Renal cortex interstitium (tissue), 15 donors: Measurements from ENCODE around the gene GJD4. TPM values are rescaled to one million over a fixed set of nuclear protein-coding genes. Genes with fewer than 3 reads are reported as not detected.

Experiments used
- DNase-seq, 11 donors: peaks; one replicate each; pipeline ENCODE4 v3.0.0-alpha.2; 2013; ENCODE audit warnings: low read depth in 9 of 11, low spot score in 4 of 11; ENCODE audit errors: extremely low read depth in 1 of 11
- long read RNA-seq, 16 experiments: transcript quantifications; one replicate each; lab custom pipeline, GENCODE V29; 2026
- polyA plus RNA-seq, 3 donors: library from polyadenylated mRNA; unstranded; fragments of 120-200 nt; gene quantifications; one replicate each; pipeline ENCODE4 v1.2.1, GENCODE V29; 2013; ENCODE audit not compliant: insufficient read length in 3 of 3

The GJD4 gene, protein sequence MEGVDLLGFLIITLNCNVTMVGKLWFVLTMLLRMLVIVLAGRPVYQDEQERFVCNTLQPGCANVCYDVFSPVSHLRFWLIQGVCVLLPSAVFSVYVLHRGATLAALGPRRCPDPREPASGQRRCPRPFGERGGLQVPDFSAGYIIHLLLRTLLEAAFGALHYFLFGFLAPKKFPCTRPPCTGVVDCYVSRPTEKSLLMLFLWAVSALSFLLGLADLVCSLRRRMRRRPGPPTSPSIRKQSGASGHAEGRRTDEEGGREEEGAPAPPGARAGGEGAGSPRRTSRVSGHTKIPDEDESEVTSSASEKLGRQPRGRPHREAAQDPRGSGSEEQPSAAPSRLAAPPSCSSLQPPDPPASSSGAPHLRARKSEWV
- polyA plus RNA-seq = under 1 TPM; 0.14 to 0.26 (median 0.17) TPM
- long read RNA-seq, donor 1 = 0 reads
- long read RNA-seq, donor 2 = 0 reads
- long read RNA-seq, donor 3 = 0 reads
- long read RNA-seq, donor 4 = 0 reads
- long read RNA-seq, donor 5 = 0 reads
- long read RNA-seq, donor 6 = 0 reads
- long read RNA-seq, donor 7 = 0 reads
- long read RNA-seq, donor 8 = 0 reads
- long read RNA-seq, donor 9 = 0 reads
- long read RNA-seq, donor 10 = 0 reads
- long read RNA-seq, donor 11 = 0 reads
- long read RNA-seq, donor 12 = 0 reads
- long read RNA-seq, donor 13 = 0 reads
- long read RNA-seq, donor 14 = 0 reads
- long read RNA-seq, donor 15 = 0 reads
- long read RNA-seq, donor 16 = 0 reads

DNA sequence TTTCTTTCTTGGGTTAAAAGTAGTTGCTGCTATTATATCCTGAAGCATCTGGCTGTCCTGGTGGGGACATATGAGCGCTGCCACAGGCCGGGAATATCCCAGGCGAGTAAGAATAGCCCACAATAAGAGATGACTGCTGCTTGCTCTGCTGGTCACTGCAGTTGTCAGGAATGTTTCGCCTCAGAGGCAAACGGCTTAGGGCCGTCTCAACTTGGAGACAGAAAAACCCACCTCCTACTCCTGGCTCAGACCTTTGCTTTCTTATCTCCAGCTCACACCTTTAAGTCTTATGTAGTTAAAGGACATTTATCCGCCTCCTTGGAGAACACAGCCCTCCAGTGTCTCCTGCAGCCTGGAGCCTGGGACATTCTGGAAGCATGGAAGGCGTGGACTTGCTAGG is at the start of gene GJD4:
TSS of gene GJD4 (plus strand) at position 151 of the 400 bp plus-strand sequence. CDS start at position 378, 227 bp downstream.
- DNase-seq = no peak

DNA sequence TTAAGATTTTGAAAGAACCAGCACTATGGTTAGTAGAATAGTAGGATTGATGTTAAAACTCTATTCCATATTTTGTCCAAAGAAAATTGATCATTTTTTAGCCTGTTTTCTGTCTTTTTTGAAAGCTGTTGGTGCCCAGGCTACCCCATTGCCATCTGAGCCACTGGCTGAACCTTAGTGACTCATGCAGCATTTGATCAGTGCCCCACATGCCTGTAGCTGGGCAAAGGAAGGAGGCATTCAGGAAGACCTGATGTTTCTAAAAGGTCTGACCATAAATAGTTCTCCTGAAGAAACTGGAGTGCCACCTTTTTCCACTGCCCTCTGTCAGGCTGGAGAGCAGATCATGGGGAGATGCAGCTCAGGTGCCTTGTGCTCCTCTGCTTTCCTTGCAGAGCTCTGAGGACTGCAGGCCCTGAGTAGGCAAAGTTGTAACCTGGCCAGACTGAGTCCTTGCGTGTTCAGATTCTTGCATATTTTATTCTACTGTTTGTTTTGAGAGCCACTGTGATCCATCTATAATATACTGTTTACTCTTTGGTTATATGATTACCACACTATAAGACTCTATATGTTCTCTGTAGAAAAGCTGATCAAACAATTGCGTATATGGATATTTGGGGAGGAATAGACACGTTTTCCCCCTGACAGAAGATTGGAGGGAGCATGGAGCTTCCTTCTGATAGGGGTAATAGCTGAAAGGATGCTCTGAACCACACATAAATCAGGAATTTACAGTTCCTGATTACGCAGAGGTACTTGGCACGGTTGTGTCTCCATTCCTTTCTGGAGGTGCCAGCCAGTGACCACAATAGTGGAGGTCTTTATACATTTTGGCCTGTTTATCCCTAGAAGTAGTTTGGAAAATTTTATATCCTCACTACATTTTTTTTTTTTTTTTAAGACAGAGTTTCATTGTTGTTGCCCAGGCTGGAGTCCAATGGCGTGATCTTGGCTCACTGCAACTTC is 48.9 kb upstream of the GJD4 start:
- no peak for DNase-seq

DNA sequence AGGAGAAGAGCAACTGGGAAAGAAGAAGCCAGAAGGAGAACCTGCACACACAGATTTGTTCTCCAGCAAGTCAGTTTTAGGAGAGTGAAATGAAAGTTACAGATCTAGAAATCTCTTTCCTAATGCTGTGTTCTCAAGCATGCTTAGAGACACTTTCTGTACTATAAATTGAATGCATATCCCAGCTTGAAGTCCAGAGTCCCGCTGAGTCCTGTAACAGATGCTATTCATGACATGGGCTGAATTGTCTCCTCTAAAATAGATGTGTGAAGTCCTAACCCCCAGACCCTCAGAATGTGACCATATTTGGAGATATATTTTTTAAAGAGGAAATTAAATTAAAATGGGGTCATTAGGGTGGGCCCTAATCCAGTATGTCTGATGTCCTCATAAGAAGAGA is 46.9 kb upstream of the GJD4 start:
- DNase-seq = no peak

DNA sequence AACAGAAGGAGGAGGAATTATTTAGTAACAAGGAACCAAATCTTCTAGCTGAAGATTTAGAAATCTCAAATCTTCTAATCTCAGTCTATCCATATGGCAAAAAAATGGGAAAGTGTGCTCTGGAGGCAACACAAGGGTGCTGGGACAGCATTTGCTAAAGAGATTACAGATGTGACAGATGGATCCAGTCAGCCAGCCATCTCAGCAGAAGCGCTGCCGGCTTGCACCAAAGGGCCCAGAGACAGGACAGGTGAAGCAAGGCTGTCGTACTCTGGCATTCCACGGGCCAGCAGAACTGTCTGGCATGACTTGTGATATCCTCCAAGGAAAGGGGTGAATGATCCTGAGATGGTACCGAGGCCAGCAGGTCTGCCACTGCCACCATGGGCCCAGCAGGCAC is 45.7 kb upstream of the GJD4 start:
- no peak for DNase-seq

DNA sequence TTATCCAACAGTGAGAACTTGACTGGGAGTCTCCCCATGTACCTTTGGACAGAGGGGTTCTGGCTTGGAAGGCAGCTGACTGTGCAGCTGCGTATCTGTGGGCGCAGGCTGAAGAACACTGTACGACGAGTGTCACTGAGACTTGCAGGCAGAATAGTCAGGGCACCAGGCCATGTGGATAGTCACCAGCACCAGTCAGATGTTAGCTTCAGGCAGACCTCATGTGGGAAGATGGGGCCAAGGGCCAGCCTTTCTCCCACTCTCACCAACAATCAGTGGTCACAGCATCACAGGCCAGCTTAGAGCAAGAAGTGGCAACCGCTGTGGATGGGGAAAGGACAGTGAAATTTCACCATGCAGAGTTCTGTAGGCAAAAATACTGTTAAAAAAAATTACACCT is 43.4 kb upstream of the GJD4 start:
- DNase-seq = no peak

DNA sequence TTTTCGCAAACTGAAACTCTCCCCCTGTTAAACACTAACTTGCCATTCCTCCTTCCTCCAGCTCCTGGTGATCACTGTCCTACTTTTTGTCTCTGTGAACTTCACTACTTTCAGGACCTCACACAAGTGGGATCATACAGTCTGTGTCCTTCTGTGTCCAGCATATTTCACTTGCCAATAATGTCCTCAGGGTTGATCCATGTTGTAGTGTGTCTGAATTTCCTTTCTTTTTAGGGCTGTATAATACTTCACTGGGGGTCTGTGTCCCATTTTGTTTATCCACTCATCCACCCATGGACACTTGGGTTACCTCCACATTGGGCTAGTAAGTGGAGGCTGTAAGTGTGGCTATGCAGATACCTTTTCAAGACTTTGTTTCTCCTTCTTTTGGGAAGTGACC is 42.7 kb upstream of the GJD4 start:
- no peak for DNase-seq

DNA sequence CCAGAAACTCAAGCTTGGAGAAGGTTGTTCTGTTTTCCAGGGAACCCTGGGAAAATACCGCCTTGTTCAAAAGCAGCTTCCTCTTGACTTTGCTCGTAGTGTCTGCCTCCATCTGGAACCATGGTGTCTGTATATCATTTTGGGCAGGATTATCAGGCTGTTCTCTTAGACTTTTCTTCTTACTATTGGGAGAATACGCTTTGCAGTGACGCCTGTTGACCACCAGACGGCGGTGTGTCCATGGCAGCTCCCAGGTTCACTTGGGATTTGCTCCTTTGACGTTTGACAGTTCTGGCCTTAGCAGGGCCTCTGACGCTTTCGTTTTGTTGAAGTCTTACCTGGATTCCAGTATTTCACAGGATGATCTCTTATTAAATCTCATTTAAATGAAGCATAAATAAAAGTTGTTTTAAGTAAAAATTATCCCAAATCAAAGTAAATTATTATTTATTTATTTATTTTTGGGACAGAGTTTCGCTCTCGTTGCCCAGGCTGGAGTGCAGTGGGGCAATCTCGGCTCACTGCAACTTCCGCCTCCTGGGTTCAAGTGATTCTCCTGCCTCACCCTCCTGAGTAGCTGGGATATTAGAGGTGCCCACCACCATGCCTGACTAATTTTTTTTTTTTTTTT is 41.8 kb upstream of the GJD4 start:
- DNase-seq = peak; percentile 20 to 63 (median 49)

DNA sequence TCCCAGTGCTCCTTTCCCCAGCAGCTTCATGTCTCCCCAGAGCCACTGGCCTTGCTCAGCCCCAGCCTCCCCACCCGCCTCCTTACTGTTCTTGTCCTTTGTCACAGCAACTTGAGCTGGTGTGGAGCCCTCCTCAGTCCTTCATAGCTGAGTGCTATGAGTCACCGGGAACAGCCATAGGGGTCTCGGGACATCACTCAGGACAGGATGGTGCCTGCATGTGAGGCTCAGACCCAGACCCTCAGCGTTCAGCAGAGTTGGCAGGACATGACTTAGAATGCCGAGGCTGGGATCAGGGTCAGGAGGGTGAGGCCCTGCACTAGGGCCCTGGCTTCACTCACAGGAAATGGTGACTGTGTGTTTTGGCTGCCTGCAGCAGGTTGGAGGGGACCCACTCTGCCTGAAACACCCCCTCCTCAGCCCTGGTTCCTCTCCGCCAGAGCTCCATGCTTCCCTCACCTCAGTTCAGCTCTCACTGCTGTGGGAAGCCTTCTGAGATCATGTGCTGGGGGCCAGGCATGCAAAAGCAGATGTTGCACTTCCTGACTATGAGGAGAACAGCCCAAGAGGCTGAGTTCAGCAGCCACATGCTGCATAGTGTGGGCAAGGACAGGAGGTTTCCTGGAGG is 40.7 kb upstream of the GJD4 start:
- peak in 1 of 11 donors; percentile 16 for DNase-seq

DNA sequence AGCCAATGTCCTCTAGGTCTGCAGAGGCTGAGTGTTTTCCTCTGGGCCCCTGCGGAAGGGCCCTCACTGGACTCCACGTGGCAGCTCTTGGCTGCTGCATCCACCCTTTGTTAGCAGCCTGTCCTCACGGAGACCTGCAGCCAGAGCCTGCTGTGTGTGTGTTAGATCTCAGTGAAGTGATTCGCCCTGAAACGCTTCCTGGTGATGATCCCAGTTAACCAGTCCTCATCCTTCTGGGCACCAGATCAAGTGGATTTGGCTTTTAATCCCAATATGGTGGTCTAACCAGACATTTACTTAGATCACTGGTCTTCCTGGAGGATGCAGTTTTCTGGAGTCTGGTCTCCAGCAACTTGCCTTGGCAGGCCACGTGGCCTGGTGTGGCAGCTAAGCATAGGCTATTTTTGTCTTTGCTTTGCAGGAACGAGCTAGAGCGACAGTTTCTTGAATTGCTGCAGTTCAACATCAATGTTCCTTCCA is 39.5 kb upstream of the GJD4 start:
- DNase-seq = no peak

DNA sequence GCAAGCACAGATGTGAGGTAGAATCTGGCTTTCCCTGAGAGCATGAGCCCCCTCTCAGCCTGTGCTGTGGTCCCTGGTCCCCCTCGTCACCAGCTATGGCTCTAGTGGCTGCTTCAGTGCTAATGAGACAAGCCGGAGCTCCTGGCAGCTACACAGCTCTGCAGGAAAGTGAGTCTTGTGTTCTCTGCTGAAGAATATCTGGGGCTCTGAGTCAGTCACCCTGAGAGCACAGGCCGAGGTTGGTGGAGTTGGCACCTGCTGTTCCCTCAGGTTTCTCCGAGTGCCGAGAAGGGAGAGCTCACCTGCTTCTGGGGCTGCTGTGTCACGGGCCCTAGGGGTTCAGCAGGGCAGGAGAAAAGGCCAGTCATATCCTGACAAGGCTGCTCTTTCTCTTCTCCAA is 37.2 kb upstream of the GJD4 start:
- no peak for DNase-seq

DNA sequence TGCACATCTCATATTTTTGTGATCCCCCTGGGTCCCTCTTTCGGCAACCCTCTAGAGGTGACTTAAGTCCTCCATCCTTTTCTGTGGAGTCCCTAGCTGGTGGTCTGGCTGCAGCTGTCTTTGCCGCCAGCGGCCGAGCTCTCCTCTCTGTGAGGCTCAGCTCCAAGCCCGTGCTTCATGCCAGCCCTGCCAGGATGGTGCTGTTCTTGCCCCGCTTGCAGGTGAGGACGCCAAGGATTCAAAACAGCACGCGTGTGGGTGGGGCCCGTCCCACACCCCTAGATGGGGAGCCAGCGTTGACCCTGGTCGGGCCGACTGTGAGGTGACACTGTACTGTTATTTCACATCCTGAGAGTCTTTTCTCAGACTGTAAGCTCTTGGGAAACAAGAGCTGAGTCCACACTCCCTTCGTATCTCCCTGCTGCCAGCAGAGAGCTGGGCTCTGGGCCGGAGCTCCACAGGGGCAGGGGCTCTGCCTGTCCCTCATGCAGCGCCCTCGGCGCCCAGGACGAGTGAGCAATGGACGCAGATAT is 36.6 kb upstream of the GJD4 start:
- DNase-seq = no peak

DNA sequence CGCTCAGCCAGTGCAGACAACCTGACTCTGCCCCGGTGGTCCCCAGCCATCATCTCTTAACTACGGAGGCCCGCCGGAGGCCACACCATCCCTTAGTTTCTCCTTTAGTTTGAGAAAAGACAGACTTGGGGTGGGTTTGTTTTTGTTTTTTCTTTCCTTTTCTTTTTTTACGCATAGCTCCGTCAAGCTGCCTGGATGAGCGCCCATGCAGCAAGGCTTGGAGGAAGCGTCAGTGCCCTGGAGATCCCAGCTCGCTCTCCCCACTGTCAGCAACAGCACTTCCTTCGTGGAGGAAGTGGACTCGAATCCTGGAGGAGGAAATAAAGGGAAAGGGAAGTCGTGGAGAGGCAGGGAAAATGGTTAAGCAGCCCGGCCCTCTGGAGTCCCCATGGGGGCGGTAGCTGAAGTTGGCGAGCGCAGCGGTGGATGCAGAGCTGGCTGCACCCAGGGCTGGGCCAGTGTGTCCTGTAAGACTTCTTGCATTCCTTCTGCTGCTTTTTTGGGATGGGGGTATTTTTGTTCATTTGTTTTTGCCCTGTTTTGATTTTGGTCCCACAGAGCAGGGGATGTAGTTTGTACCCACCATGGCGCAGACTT is 35.9 kb upstream of the GJD4 start:
- DNase-seq = no peak

DNA sequence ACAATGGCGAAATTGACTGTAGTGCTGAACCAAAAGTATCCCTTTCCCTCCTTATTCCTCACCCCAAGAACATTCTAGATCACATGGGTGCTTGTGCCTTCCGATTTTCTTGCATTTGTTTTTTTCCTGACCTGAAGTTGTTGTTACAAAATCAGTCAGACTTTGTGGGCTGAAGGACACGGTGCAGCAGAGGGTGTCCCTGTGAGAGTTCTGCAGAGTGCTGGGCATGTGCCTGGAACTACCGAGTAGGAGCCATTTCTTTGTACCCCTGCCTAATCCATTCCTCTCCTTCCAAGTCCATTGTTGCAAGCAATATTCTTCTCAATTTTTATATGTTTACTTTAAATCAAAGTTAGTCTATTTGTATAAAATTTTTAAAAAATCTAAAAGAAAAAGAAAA is 35.3 kb upstream of the GJD4 start:
- DNase-seq = no peak

DNA sequence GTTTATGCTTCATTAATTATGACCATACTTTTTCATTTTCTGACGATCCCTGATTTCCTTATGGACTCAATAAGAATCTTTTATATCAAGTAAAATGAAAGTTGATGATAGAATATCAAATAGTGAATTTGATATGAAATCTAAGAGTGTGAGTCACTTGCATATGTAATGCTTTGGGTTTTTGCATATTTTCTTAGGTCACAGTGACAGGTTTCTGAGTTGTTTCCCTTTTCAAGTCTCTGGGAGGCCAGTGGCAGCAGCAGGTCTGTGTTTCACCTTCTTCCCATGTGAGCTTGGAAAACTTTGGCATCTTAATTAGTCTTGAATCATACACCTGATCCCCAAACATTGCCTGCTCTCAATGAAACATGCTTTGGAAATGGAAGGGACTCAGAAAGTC is 34.7 kb upstream of the GJD4 start:
- no peak for DNase-seq

DNA sequence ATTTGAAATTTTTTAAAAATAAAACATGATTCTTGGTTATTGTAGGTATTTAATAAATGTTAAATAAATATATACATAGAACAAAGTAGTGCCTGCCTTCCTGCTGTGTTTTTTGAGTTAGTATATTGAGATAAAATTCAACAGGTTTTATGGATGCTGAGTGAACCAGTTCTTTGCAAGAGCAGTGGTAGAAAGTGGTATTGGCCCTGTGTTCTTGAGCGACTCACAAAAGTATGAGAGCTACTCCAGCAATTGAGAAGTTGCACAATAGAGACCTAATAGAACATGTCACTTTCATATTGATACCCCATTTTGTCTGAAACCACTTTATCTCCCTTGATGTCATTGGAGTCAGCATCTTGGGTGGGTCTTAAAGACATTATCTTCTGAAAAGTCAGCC is 32.6 kb upstream of the GJD4 start:
- no peak for DNase-seq

DNA sequence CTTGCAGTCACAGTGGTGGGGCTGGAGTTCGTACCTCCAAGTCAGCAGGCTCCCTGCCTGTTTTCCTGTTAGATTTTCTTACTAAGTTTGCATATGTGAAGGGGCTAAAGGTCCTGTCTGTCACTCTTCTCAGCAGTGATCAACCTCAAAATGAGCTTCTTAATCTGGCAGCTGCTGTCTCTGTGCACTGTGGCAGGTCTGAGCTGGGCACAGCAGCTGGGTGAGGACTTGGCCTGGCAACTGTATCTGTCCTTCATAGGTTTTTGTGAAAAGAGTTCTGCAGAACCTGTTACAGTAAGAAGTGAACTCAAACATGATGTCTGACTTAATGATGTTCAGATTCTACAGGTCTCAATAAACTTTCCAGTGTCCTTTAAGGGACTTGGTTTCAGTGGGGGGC is 31.3 kb upstream of the GJD4 start:
- no peak for DNase-seq

DNA sequence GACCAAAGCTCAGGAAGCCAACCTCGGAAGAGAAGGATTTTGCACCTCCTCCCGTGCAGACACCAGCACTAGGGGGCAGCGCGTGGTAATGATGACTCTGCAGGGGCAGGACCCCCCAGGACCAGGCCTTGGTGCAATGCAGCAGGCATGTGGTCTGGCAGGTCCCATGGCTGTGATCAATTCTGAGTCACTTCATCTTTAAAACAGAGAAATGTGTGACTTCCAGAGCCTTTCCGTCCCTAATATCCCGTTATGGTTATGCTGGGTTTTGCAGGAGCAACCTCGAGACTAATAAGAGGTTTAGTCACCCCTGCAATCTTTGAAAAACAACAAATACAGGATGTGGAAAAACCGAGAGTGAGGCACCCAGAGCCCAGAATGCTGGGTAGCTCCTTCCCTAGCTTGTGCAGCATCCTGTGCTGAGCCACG is 30.2 kb upstream of the GJD4 start:
- DNase-seq = no peak

DNA sequence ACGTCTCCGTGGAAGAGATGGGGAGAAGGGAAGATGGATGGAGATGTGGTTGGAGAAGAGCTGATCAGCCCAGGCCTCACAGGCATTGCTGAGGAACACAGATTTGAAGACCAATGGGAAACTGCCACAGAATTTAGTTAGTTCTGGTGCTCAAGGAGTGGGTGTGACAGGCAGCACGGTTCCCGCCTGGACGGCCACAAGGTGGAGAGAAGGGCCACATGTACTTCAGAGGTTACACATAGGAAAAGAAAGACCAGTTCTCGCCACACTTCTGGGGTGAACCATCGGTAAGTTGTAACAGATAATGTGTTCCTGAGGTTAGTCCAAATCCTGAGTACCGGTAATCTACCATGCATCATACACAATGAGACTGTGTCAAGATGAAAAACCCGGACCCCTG is 29.5 kb upstream of the GJD4 start:
- DNase-seq = no peak
